HG03442 (cell line): ENCODE data around the gene ANKS1A.

ENCODE experiments used
- ATAC-seq: cut with Tn5 transposase; IDR thresholded peaks from one replicate; pipeline ENCODE4 v1.9.1; 2021; ENCODE audit warnings: mild to moderate bottlenecking, moderate library complexity; ENCODE audit not compliant: unreplicated experiment

ANKS1A gene

GRCh38 chr6:35080016-35080680 lies 191.1 kb downstream of the ANKS1A start:
- ATAC-seq: no peak

- ATAC-seq: no peak
Observed at GRCh38 chr6:35080821-35081425, 191.9 kb downstream of the ANKS1A start.

GRCh38 chr6:35081426-35081851 lies 192.4 kb downstream of the ANKS1A start:
- ATAC-seq: no peak

- no peak for ATAC-seq
Observed at GRCh38 chr6:35082046-35082732, 193.1 kb downstream of the ANKS1A start.

GRCh38 chr6:35082733-35083403 lies 193.8 kb downstream of the ANKS1A start:
- no peak for ATAC-seq

GRCh38 chr6:35083507-35083906 lies 194.5 kb downstream of the ANKS1A start:
- no peak for ATAC-seq

GRCh38 chr6:35084041-35084491 lies 195.0 kb downstream of the ANKS1A start:
- ATAC-seq: no peak

GRCh38 chr6:35084511-35085203 lies 195.6 kb downstream of the ANKS1A start:
- ATAC-seq: no peak

GRCh38 chr6:35085359-35086281 lies 196.6 kb downstream of the ANKS1A start:
- no peak for ATAC-seq

GRCh38 chr6:35086282-35086632 lies 197.2 kb downstream of the ANKS1A start:
- ATAC-seq: no peak

GRCh38 chr6:35086636-35087360 lies 197.7 kb downstream of the ANKS1A start:
- ATAC-seq: no peak

- no peak for ATAC-seq
Observed at GRCh38 chr6:35087361-35088280, 198.6 kb downstream of the ANKS1A start.

- no peak for ATAC-seq
Observed at GRCh38 chr6:35088281-35089215, 199.5 kb downstream of the ANKS1A start.

- no peak for ATAC-seq
Observed at GRCh38 chr6:35089216-35089934, 200.3 kb downstream of the ANKS1A start.

GRCh38 chr6:35089935-35090505 lies 201.0 kb downstream of the ANKS1A start:
- ATAC-seq: no peak

GRCh38 chr6:35090734-35091133 lies 201.7 kb downstream of the ANKS1A start:
- ATAC-seq: no peak
